SH-SY5Y (cell line): ENCODE measurements around the gene DENND10.

Experiments
- GATA2 ChIP-seq: IDR thresholded peaks from 2 replicates; pipeline ENCODE4 v1.6.1; 2011; ENCODE audit warnings: mild to moderate bottlenecking, low read depth, low read length
- GATA3 ChIP-seq: IDR thresholded peaks from 2 replicates; pipeline ENCODE4 v1.6.1; 2011; ENCODE audit warnings: low read depth, mild to moderate bottlenecking, low read length, moderate library complexity

DENND10 gene

GRCh38 chr10:119166118-119166500 lies 62.2 kb downstream of the DENND10 start:
- no peak for TF ChIP-seq GATA3

- TF ChIP-seq GATA3 (no peak), GATA2 (no peak)
These were observed 62.7 kb downstream of the DENND10 start for GRCh38 chr10:119166564-119166963.

- TF ChIP-seq GATA3 (no peak), GATA2 (no peak)
These were observed 63.1 kb downstream of the DENND10 start for GRCh38 chr10:119167041-119167440.

GRCh38 chr10:119174109-119174508 lies 70.2 kb downstream of the DENND10 start:
- TF ChIP-seq GATA2 (no peak), GATA3 (no peak)

- TF ChIP-seq GATA2 (no peak), GATA3 (no peak)
These were observed 72.3 kb downstream of the DENND10 start for GRCh38 chr10:119176166-119176565.

- TF ChIP-seq GATA3, result no peak
- TF ChIP-seq GATA2, result no peak
These were observed 73.9 kb downstream of the DENND10 start for GRCh38 chr10:119177708-119178371.

GRCh38 chr10:119178372-119179119 lies 74.6 kb downstream of the DENND10 start, which contains the start of gene PRDX3:
Gene PRDX3, minus strand, starts transcription at chr10:119178812. Its CDS starts 22 bp downstream, at chr10:119178790.
- TF ChIP-seq GATA2 (no peak), GATA3 (no peak)

- TF ChIP-seq GATA2, result no peak
- TF ChIP-seq GATA3, result no peak
These were observed 79.9 kb downstream of the DENND10 start for GRCh38 chr10:119183664-119184412.
